RWPE1 (cell line): ENCODE measurements around the gene MTSS2.

Experiments
- CTCF ChIA-PET: fragments of 350-600 bp; sonication (Branson Sonifier 250); formaldehyde crosslinking; extraction: SDS; loops from one replicate; lab custom pipeline; 2021; lab: Yijun Ruan, JAX
- POLR2A ChIA-PET: fragments of 400-600 bp; formaldehyde crosslinking; extraction: SDS; loops from one replicate; lab custom pipeline; 2020; ENCODE audit warnings: antibody characterized with exemption; ENCODE audit not compliant: low non-redundant PET; lab: Yijun Ruan, JAX
- DNase-seq: peaks from one replicate; pipeline ENCODE4 v3.0.0; 2012; ENCODE audit warnings: low spot score
- H3K27ac ChIP-seq: fragments of 450-650 bp; 2 replicates; pipeline ENCODE4 v1.5.1; 2017
- TF ChIP-seq, protein P1 (sequence below): fragments of 450-650 bp; conservative IDR thresholded peaks from 2 replicates; pipeline ENCODE4 v1.5.1; 2017; ENCODE audit warnings: low read depth, mild to moderate bottlenecking

The MTSS2 gene

DNA sequence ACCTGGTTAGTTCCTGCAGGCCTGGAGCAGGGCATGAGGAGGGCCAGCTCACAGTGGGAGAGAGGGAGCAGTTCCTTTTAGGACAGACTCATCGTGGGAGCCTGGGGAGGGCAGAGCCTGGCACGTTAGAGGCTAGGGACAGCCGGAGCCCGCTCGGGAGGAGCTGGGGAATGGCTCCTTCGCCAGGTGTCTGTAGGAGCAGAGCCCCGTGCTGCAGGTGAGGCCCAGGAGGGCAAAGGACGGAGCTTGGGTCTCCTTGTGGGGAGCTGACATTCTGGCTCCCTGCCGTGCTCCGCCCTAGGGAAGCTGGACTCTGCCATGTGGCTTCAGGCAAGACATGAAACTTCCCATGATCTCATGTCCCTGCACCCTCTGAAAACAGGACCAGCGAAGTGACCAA lies 18.7 kb upstream of the MTSS2 start:
- H3K27ac ChIP-seq, result peak overlapping the region; percentile 100
- POLR2A ChIA-PET, result no interaction called here
- TF ChIP-seq, protein P1, sequence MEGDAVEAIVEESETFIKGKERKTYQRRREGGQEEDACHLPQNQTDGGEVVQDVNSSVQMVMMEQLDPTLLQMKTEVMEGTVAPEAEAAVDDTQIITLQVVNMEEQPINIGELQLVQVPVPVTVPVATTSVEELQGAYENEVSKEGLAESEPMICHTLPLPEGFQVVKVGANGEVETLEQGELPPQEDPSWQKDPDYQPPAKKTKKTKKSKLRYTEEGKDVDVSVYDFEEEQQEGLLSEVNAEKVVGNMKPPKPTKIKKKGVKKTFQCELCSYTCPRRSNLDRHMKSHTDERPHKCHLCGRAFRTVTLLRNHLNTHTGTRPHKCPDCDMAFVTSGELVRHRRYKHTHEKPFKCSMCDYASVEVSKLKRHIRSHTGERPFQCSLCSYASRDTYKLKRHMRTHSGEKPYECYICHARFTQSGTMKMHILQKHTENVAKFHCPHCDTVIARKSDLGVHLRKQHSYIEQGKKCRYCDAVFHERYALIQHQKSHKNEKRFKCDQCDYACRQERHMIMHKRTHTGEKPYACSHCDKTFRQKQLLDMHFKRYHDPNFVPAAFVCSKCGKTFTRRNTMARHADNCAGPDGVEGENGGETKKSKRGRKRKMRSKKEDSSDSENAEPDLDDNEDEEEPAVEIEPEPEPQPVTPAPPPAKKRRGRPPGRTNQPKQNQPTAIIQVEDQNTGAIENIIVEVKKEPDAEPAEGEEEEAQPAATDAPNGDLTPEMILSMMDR, result no peak
- no peak for DNase-seq
- CTCF ChIA-PET, result no interaction called here

DNA sequence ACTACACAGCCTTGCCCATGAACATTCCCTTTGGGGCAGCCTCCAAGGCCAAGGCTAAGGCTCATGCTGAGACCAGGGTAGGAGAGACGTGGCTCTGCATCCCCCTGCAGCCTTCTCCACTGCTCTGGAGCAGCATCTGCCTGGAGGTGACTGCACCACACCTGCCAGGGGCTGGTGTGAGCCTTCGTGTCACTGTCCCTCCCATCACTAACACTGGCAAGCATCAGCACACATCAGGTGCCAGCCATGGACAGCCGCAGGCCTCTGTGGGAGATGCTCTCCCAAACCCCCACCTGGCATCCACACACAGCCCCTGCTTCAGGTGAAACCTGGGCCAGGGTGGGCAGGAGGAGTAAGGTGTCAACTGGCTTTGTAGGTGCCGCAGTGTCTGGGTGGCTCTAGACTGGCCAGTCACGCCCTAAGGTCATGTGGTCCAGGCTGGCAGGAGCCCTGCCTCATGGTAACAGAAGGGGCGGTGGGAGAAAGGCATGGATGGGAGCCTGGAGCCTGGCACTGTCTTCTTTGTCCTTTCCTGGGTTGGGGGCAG lies 18.1 kb upstream of the MTSS2 start:
- POLR2A ChIA-PET, result no interaction called here

DNA sequence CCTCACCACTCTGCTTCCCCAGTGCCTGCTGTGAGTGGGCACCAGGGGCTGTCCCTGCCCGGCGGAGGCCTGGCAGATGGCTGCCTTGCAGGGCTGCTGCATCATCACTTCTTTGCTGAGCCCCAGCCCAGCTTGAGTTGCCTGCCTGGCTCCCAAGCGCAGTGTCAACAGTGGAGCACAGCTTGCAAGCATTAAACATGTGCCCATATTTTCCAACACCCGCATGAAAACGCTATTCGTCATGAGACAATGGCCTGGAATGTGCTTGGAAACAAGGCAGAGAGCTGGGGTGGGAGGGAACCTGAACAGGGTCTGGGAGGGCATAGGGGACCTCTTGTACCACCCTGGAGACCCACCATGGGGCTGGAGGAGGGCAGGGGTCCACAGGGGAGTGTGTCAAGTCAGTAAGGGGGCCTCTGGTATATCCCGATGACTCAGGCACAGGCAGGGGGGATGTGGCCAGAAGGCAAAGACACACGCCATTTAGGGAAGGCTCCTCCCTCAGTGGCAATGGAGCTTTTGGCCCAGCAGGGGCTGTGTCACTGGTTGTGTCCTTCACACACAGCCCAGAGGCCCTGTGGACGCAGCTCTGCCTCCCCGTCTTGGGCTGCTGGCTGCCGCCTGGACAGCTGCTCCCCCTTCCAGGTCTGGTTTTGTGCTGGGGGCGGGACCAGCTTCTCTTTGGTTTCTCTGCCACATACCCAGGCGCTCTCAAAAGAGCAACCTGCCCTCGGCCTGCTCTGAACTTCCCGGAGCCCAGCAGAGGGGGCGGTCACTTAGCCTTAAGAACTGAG lies 17.4 kb upstream of the MTSS2 start:
- POLR2A ChIA-PET, result no interaction called here
- no peak for DNase-seq
- CTCF ChIA-PET, result interaction anchor here (0.6 to 1.1 kb wide), 4 partner anchors 11 to 1150 kb away, joined by 3 to 4 read pairs (median 3); no protein-coding TSS in a partner anchor
- TF ChIP-seq, protein P1, result no peak
- H3K27ac ChIP-seq, result peak overlapping the region; percentile 100

More for the DNA sequence above, 18.1 kb upstream of the MTSS2 start:
- CTCF ChIA-PET, result interaction anchor here (0.6 to 1.1 kb wide), 2 partner anchors 67 to 1149 kb away, joined by 3 read pairs; no protein-coding TSS in a partner anchor
- DNase-seq, result no peak
- TF ChIP-seq, protein P1, result no peak
- H3K27ac ChIP-seq, result peak overlapping the region; percentile 100

DNA sequence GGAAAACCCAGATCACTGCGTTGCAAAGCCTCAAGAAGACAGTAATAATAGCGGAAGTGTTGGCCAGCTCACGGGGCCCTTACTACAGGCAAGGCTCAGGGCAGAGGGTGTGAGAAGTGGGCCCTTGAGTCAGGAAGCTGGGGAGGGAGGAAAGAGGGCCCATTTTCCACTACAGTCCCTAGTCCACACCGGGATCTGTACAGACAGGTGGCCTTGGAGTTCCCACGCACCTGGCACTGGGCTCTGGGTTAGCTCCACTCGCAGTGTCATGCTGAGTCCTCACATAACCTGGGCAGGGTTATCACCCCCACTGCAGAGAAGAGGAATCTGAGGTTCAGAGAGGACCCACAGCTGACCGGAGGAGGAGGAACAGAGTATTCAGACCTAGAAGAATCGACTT lies 16.8 kb upstream of the MTSS2 start:
- DNase-seq, result no peak
- ChIA-PET CTCF (interaction anchor here (0.8 to 1.1 kb wide), 2 partner anchors 12 to 68 kb away, joined by 3 to 4 read pairs; no protein-coding TSS in a partner anchor), POLR2A (no interaction called here)
- peak overlapping the region; percentile 100 for H3K27ac ChIP-seq
- TF ChIP-seq, protein P1, result no peak

DNA sequence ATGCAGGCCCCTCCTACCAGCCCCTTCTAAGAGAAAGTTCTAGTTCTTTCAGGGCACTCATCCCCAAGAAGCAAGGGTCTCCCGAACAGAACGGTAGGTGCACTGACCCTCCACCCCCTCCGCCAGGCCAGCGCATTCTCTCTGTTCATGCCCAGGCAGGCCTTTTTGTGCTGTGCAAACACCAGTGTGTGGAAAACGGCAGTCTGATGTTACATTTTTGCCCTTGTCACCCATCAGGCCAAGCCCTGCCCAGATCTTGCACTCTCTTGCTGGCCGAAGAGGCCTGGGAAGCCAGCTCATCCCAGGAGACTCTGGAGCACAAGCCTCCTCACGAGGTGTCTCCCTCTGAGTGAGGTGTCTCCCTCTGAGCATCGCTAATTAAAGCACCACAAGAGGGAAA lies 16.1 kb upstream of the MTSS2 start:
- POLR2A ChIA-PET, result no interaction called here
- H3K27ac ChIP-seq, result peak overlapping the region; percentile 100
- CTCF ChIA-PET, result no interaction called here
- DNase-seq, result no peak
- TF ChIP-seq, protein P1, result no peak

DNA sequence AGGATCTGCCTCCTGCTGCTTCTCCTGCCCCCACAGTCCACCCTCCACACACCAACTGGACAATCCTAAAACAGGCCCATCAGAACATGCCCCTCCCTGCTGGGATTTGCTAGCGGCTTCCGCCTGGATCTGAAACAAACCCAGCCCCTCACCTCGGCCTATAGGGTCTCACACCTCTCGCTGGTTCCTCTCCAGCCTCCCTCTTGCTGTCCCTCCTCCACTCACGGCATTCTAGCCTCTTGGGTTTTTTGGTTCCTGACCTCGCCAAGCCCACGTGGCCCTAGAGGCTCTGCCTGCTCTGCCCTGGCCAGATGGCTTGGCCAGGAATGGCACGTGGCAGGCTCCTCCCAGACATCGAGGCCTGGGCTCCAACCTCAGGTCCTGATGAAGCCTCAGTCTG lies 15.7 kb upstream of the MTSS2 start:
- TF ChIP-seq, protein P1, result no peak
- no peak for DNase-seq
- ChIA-PET CTCF (no interaction called here), POLR2A (no interaction called here)
- H3K27ac ChIP-seq, result peak overlapping the region; percentile 100
